ENCODE results near the gene FOXO1.
"Not testable (repeated sequence)": the region's sequence is repeated elsewhere in the genome, so short reads cannot be mapped to it uniquely, and the experiment has no call there.

Gene FOXO1

DNA sequence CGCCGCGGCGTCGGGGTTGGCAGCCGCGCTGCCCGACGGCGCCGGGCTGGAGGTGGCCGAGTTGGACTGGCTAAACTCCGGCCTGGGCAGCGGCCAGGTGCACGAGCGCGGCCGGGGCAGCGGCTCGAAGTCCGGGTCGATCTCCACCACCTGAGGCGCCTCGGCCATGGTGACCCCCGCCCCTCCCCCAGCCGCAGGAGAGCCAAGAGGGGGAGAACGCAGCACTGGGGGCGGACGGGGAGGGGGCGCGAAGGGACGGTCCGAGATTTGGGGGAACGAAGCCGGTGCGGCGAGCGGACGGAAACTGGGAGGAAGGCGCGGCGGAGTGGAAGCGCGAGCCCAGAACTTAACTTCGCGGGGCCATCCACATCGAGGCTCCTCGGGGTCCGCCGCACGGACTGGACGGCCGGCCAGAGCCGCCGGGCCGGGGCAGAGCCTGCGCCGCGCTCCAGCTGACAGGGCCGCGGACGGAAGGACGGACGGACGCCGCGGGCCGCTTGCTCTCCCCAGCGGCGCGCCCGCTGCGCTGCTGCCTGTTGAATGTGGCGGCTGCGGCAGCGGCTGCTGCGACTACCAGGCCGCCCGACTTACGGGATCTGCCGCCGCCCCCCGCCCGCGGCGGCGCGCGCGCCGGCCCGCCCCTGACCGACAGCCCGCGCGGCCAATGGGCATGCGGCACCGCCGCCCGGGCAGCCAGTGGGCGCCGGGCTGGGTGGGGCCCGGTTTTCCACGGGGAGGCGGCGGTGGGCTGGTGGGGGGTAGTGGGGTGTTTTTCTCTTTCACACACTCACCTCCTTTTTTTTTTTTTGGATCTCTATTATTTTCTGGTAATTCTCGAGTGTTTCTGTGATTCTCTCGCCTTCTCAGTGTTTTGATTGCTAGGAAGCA is at the start of gene FOXO1:
TSS of gene FOXO1 (minus strand) at position 597 of the 888 bp plus-strand sequence. CDS start at position 168, 429 bp downstream.
- DNase-seq, result peak; percentile 46 to 69

DNA sequence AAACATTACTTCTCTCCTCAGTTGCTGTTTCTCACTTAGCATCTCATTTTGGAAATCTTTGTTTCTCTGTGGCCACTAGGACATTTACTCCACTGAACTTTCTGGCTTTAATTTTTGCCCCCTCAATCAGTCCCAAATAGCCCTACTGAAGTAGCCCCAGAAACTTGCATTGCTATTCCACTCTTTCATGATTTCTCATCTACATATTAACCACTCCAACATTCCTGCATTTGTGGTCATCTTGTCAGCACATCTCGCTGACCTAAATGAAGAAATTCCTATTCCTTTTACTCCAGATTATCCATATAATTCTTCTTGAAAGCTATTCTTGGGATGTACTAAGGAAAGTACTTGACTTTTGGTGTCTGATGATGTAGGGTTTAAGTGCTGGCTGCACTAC is 48.0 kb upstream of the FOXO1 start:
- not testable (repeated sequence) for DNase-seq

DNA sequence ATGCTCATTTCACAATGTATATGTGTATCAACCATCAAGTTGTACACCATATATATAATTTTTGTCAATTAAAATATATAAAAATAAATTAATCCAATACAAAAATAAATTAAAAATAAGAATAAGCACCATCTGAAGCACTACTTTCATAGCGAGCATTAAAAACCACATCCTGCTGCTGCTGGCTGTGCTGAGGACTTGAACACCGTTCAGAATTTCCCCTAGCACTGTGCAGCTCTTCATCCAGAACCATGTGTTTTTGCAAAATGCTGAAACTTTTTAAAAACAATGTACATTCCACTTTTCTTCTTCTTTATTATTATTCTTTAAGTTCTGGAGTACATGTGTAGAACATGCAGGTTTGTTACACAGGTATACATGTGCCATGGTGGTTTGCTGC is 40.0 kb upstream of the FOXO1 start:
- DNase-seq, result no peak

- no peak for DNase-seq
Observed at GRCh38 chr13:40697711-40698110, 31.3 kb upstream of the FOXO1 start.

DNA sequence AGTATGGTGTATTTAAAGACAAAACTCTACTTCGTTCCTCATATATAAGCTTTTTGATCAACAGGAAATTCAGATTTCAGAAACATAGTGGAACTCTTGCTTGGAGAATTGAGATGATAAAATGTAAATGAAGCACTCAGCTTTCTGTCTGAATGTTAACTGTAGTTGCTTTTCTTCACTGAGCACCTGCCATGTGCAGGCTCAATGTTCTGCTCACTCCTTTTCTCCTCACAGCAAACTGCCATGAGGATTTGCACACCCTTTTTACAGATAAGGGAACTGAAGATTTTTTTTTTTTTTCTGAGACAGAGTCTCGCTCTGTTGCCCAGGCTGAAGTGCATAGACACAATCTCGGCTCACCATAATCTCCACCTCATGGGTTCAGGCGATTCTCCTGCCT is 28.0 kb upstream of the FOXO1 start:
- DNase-seq, result no peak

- DNase-seq, result no peak
Observed at GRCh38 chr13:40692946-40693345, 26.5 kb upstream of the FOXO1 start.

- DNase-seq, result no peak
Observed at GRCh38 chr13:40688781-40689180, 22.3 kb upstream of the FOXO1 start.

DNA sequence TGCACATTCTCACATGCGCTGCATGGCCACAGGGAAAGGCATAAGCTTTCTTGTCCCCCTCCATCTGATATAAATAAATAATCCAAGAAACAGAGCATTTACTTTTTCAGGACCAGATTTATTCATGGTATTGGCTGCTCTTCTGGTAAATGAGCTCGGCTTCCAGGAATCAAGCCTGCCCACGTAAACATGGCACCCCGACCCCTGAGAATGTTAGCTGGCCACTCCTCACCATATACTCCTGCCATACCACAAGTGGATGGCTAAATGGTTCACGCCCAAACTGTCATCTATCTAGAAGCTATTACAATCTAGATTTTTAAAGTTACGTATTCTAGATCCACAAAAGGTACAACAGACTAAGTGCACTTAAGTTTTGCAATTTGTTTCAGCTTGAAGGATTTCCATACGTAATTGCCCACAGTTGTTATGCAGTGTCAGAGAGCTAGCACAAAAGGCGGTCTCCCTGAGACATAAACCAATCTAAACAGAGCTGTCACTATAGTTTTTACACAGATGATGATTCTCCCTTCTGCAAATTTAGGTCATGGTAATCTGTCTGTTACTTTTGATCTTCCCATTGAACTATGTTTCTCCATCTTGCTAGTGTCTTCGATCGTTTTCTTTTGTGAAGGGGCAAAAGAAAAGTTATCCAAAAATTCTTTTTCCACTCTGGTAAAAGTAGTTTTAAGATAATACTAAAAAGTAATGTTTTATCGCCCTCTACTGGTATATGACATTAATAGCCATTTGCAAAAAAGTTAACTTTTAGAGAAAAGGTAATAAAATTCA is 16.2 kb upstream of the FOXO1 start:
- no peak for DNase-seq

DNA sequence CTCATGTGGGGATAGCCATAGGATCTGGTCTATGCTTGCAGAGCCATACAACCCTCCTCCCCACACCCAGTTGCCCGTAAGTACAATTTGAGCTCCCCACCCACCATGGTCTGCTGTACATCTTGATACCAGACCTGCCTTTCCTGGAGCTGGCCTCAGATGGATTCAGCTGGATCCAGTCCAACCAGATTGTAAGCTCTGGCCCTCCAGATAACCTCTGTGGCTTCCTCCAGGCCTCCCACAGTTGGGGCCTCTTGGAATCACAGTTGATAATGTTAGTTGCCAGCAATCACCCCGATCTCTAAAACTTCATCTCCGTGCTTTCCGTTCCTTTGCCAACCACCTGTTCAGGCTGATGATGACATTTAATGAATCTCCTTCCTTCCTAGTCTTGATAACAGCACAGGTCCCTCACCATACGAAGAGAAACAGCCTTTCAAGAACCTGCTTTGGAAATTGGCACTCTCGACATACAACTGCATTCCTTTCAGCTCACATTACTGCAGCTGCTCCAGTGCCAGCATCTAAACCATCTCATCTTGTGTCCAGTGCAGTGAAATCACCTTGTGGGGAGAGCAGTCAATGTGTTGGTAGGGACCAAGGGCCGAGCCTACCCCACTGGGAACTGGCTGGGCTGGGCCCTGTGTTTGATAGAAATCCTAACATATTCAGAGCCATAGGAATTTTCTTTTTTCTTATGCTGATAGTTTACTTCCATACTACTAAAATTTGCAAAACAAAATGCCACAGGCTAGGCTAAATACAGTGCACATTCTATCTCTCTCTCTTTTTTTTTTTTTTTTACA is 15.1 kb upstream of the FOXO1 start:
- DNase-seq, result no peak

DNA sequence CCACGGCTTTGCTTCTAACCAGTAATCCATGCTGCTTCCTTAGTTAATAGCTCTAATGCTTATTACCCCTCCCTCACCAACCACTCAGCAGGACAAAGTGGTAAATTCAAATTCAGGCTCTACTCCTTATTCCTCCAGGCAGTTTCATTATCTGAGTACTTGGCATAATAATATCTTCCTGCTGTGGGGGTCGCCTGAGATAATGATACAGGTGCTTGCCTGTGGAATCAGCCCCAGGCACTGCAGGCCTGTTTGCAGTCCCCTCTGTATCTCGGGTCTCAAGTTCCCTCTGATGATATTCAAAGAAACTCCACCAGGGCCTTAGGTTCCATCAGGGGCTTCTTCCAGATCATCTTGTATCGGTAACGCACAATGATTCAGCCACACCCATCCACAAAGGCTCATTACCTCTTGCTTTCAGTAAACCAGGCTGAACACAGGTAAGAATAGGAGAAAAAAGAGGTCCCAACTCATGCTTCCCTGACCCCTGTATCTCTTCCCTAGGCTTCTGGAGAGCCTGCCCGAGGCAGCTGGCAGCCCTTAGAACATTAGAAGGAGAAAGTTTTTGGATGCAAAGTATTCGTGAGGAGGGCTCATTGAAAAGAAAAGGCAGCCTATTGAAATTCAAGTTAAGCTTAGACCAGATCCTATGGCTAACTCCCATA is 14.3 kb upstream of the FOXO1 start:
- DNase-seq, result no peak

DNA sequence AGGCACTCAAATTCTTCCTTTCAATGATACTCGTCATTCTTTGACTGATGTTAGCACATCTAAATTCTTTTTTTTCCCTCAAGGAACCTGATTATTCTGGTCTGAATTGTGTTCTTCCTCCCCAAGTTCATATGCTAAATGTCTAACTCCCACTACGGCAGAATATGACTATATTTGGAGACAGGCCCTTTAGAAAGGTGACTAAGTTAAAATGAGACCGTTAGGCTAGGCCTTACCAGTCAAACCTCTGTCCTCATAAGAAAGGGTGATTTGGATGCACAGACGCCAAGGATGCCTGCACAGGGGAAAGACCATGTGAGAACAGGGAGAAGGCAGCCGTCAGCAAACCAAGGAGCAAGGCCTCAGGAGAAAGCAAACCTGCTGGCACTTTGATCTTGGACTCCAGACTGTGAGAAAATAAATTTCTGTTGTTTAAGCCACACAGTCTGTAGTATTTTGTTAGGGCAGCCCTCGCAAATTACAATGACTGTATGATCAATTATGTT is 13.1 kb upstream of the FOXO1 start:
- no peak for DNase-seq

- no peak for DNase-seq
Observed at GRCh38 chr13:40677064-40677463, 10.6 kb upstream of the FOXO1 start.

DNA sequence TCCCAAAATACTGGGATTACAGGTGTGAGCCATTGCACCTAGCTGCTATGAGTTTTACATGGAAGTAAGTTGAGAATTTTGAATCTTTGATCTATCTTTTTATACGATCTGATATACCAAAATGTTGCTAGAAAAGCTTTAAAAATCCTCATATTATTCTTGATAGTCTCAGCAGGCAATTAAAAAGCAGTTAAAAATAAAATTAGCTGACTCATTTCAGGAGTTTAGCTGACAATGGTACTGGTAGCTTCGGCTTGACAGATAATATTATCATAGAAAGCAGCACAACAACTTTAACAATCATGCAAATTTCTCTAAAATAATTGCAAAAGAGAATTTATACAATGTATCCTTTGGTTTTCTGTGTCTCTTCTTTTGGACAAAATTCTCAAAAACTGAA is 9.6 kb upstream of the FOXO1 start:
- DNase-seq, result no peak

GRCh38 chr13:40673414-40673813 is 7.0 kb upstream of the FOXO1 start:
- DNase-seq, result no peak

- DNase-seq, result no peak
Observed at GRCh38 chr13:40672765-40673397, 6.4 kb upstream of the FOXO1 start.

DNA sequence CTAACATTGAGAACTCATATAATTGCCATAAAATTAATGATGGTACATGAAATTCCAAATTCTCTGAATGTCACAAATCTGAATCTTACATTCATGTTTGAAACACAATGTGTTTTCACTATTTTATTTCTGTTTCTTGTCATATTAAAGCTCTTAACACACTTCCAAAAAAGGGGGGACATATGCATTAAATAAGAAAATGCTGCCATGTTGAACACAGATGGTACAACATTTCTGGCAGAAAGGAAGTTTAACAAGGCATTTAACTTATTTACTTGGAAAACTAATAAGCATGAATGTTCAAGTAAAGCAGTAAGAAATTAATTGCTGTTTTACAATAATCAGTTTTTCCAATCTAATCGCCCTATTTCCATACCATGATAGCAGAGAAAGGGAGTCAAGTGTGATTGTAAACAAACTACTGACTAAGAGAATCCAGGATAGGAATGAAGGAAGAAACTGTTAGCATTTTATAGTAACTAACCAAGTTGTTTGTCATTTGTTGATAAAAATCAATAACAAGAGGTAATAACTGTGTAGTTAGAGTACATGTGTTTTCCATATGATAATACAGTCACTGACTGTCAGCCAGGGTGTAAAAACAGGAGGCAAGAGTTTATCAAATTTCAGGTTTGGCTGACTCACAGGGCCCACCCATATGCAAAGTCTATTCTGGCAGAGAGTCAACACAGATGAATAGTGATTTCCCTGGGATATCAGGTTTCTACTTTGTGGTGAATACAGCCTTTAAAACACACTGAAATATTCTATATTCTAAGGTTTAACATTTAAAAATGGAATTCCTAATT is 5.7 kb upstream of the FOXO1 start:
- DNase-seq, result no peak

DNA sequence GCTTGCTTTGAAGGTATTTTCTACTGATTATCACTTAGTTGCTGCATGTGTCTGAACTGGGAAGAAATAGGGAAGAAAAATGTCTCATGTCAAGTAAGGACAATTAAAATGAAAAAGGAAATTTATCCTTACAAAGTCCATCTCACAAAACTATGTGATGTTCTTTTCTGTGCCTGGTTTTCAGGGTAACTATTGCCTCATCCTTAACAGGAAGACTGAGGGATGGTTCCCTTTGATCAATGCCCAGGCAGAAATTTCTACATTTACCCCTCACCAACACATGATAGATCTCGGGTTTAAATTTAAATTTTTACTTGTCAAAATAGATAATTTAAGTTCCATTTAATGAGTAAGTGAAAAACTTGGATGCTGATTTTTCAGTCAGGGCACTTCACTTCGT is 3.9 kb upstream of the FOXO1 start:
- DNase-seq, result no peak

DNA sequence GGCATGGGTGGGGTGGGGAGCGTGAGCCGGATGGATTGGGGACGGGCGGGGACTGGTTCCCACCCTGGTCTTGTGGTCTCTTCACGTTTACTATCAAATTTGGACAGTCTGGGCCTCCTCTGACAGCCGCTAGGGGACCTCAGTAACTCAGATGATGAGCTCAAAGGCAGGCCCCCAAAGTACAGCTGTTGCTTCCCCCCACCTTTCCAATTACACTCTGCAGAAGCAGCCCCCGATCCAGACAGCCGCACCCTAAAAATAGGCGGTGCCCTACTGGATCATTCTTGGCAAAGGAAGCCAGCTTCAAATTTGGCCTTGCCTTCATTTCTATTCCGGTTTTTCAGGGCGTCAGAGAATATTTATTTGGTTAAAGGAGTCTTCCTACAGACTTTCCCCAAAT is 1.9 kb upstream of the FOXO1 start:
- DNase-seq, result no peak

DNA sequence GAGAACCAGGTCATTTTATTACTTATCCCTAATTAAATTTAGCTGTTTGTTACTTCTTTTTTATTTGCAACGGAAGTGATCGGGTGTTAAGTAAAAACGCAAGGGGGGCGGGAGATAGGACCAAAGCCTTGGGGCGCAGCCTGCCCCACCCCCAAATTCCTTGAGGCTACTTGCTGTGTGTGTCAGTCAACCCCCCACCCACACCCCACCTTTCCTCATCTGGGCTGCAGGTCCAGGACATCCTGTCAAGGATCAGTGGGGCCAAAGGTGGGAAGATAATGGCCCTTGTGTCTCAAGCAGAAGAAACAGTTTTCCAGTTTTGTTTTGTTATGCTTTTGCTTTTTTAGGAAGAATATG is 1.2 kb upstream of the FOXO1 start:
- no peak for DNase-seq

GRCh38 chr13:40666933-40667621 is 636 bp upstream of the FOXO1 start:
- DNase-seq, result no peak

Data from NCI-H187 (cell line).